HL-60 (cell line): Measurements from ENCODE around the gene ADH7.

Experiments used
- GABPA ChIP-seq: IDR thresholded peaks from 2 replicates; pipeline ENCODE4 v1.6.1; 2012; ENCODE audit warnings: low read depth
- TF ChIP-seq, protein P1 (sequence below): IDR thresholded peaks from one replicate; pipeline ENCODE4 v1.5.1; 2011; ENCODE audit warnings: low read length, control low read depth, inconsistent platforms; ENCODE audit not compliant: insufficient read depth

DNA sequence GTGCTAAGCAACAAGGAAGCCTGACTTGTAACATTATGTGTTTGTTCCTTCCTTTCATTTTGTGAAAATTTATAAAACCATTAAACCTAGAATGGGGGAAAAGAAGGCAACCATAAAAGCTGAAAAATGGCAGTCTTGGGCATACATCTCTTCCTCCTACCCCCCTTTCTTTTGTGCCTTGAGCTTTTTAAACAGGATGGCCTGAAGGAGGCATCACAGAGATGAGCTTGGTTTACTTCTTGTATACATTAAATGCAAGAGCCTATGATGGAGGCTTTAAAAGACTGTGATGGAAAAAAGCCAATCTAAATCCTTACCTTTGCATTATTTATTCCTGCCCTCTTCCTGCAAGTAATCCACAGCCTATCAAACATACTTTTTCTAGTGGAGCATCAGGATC lies 36.2 kb upstream of the ADH7 start:
- TF ChIP-seq, protein P1, sequence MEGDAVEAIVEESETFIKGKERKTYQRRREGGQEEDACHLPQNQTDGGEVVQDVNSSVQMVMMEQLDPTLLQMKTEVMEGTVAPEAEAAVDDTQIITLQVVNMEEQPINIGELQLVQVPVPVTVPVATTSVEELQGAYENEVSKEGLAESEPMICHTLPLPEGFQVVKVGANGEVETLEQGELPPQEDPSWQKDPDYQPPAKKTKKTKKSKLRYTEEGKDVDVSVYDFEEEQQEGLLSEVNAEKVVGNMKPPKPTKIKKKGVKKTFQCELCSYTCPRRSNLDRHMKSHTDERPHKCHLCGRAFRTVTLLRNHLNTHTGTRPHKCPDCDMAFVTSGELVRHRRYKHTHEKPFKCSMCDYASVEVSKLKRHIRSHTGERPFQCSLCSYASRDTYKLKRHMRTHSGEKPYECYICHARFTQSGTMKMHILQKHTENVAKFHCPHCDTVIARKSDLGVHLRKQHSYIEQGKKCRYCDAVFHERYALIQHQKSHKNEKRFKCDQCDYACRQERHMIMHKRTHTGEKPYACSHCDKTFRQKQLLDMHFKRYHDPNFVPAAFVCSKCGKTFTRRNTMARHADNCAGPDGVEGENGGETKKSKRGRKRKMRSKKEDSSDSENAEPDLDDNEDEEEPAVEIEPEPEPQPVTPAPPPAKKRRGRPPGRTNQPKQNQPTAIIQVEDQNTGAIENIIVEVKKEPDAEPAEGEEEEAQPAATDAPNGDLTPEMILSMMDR: no peak
- no peak for TF ChIP-seq GABPA
